Stimulated activated CD4-positive, alpha-beta T cell treated with anti-CD3 and anti-CD28 coated beads, Interleukin-4, amount 100 ng/mL, for 1 hour (primary cell): ENCODE data around the gene PRR29.

Experiments used
- DNase-seq: peaks from one replicate; pipeline ENCODE4 v3.0.0-alpha.2; 2020

Gene PRR29

DNA sequence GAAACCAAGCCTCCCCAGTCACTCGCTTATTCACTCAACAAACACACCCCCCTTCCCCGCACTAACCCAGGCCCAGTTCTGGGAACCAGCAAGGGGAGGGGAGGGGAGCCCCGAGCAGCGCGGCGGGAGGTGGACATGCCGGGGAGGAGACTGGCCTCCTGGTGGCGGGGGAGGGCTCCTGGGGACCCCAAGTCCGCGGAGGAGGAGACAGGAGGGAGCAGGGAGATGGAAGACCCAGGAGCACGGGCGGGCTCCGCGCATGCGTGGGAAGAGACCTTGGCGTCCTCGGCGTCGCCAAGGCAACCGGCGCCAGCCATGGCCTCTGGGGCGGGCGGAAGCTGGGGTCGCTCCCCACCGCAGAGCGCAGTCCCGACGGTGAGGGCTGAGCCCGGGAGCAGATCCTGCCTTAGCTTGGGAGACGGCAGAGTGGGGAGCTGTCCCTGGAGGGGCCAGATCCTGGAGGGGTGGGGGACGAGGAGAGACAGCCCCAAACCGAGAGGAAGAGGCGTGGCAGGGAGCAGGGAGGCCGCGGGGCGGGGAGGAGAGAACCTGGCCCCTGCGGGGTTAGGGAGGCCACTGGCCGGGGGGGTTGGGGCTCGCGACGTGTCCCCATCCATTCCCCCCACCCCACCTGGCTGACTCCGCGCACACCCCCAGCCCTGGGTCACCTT is at the start of gene PRR29:
PRR29 (plus strand) TSS at position 302 of the 671 bp plus-strand sequence; CDS start at position 316, 14 bp downstream.
- DNase-seq = peak; percentile 73

DNA sequence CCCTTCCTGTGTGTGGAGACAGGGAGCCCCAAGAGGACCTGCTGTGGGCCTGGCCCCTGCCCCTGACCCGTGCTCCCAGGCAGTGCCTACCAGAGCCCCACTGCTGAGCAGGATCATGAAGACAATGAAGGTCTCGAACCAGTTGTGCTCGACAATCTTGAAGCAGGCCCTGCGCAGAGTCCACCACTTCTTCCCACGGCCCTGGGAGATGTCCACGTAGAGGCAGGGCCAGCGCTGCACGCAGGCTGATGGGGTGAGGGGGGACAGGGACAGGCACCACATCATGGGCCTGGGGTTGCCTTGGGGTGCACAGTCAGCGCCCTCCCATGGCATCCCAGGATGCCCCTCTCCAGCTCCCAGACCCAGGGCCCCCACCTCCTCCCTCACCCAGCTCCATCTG is 49.6 kb upstream of the PRR29 start:
- no peak for DNase-seq

DNA sequence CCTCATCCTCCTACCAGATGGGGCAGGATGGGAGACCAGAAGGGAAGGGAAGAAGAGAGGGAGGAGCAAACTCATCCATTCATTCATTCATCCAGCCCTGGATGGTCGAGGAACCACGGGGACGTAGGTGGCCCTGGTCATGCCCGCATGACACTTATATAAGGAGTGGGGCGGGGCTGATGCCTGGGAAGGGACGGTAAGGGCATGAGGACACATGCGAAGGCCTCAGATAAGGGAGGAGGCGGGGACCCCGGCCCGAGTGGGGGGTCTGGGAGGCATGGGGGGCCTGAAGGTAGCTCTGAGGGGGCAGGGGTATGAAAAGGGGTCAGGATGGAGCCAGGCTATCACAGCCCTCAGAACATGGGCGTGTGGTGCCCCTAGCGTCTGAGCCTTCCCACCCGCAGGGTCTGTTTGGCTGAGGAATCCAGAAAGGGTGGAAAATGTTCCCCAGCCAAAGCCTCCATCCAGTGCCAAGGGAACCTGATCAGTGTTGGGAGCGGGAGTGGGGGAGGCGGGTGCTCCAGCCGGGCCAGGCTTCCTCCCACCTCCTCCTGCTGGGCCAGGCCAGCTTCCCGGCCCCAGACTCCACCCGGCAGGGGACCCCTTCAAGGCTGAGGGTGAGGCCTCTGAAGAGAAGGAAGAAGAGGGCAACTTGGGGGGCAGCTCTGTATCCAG is 48.4 kb upstream of the PRR29 start:
- DNase-seq = no peak

DNA sequence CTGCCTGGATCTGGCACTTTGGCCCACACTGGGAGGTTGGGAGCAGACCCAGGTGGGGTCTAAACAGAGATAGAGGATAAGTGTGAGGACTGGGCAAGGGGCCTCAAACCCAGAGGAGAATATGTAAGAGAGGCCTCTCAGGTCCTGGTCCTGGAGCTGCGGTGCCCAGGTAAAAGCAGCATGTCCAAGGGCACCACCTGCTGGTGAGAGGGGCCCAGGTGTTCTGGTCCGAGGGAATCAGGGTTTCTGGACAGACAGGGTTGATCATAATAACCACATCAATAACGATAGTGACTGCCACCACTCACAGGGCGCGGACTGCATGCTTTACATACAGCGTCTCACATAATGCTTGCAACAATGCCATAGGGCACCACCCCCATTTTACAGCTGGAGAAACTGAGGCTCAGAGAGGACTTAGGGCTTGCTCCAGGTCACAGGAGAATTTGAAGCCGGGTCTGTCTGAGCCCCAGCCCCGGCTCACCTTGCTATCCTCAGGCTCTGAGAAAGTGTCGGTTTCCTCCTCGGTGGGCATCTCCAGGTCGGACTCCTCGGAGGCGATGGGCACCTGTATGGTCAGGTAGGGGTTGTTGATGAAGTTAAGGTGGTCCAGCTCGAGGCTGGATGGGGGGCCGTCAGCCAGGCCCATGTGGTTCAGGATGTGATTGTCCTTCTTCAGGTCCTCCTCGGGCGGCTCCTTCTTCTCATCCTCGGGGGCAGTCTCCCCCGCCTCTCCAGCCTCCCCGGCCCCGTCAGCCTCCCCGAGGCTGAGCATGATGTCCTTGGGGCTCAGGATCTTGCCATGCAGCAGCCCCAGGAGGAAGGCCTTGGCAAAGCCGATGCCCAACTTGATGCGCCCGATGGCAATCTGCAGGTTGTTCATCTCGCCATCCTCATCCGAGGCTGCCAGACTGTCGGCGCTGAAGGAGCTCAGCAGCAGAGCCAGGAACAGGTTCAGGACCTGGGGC is 46.9 kb upstream of the PRR29 start:
- peak; percentile 18 for DNase-seq

DNA sequence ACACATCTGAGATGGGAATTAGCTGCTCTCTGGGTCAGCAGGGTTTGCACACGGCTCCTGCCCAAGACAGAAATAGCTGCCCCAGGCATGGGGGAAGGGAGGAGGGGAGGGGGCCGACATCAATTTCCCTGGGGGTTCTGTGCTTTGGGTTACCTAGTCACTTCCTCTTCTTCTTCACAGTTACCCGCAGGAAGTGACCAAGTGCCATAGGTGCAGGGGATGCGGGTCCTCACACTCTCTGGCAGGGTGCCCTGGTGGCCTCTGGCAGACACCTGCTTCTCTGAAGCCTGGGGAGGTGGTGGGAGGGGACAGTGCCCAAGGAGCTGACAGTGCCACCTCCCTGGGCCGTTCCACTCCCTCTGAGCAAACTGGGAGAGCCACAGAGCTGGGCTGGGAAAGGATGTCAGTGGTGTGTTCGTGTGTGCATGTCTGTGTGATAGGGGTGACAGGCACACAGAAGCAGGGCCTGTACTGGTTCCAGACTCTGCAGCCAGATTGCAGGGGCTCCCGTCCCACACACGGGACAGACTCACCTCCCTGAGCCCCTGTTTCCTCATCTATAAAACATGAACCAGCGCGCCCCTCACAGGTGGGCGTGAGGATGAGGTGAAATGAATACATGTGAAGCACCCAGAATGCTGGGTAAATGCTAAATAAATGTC is 43.6 kb upstream of the PRR29 start:
- no peak for DNase-seq

DNA sequence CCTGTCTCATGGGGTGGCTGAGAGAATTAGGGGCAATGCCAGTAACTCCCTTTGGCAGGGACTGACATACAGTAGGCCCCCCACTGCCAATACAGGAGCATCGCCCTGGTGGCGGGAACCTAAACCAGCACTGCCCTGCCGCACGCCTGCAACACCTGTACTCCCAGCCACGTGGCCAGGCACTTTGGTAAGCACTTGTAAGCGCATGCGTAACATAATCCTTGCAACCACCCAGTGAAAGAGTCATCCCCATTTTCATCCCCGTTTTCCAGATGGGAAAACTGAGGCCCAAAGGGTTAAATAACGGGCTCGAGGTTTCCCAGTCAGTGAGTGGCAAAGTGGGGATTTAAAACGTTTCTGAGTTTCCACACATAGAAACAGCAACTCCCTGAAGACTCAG is 42.9 kb upstream of the PRR29 start:
- DNase-seq = no peak

DNA sequence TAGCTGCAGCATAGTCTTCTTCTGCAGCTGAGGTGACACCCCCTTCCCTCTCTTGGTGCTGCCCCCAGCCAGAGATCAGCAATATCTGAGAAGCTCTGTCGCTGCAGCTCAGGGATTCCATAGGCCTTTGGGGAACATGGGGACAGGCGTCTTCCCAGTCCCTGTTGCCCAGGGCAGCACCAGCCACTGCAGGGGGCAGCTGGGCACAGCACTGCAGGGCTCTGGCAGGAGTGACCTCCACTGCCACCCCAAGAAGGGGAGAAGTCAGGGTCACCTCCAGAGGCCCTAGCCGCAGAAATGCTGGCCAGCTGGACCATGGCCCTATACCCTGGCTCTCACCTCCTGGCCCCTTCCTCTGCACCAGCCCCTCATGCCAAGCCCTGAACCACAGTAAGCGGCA is 42.4 kb upstream of the PRR29 start:
- DNase-seq = no peak

DNA sequence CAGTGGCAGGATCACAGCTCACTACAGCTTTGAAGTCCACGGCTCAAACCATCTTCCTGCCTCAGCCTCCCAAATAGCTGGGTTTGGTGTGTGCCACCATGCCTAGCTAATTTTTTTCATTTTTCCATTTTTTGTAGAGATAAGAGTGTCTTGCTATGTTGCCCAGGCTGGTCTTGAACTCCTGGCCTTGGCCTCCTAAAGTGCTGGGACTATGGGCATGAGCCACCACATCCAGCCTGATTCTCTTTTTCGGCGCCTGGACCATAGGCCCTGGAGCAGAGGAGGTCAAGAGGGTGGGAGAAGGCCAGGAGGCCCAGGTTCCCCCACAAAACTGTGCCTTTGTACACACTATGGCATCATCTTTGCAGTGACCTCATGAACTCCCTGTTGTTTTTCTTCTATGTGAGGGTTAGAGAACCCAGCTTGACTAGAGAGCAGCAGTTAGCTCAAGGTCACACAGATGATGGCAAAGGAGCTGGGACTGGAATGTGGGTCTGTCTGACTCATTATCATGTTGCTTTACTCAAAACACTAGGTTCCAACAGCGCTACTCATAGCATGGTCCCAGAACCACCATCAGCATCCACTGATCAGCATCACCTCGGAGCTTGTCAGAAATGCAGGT is 41.7 kb upstream of the PRR29 start:
- DNase-seq = no peak

DNA sequence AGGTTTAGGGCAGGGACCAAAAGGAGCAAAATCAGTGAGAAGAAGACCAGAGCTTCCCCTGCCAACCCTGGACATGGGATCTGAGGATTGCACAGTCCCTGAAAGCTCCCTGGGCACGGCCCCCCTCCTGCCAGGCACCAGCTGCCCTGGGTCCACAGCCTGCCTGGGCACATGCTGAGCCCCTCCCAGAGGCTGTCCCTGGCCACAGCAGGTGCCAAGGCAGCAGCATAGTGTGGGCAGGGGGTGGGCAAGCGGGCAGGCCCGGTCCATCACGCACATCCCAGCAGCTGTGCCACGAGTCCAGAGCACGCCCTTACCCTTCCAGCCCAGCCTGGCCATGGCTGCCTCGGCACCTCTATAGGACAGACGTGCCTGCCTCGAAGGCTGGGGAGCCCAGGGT is 38.1 kb upstream of the PRR29 start:
- DNase-seq = no peak

DNA sequence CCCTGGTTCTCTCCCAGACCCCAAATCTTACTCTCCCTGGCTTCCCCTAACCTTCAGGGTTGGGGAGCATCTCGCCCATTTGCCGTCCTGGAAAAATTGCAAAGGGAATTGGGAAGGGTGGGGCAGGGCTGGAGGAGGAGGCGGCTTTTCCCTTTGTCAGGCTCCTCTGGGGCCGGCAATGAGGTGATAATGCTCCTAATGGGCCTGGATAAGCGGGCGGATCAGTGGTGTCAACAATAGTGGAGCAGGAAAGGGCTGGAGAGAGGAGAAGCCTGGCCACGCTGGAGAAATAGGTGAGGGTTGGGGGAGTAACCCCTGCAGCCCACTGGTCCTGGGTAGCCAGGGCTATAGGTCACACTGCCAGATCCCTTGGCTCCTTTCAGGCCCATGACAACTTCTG is 37.7 kb upstream of the PRR29 start:
- DNase-seq = no peak

DNA sequence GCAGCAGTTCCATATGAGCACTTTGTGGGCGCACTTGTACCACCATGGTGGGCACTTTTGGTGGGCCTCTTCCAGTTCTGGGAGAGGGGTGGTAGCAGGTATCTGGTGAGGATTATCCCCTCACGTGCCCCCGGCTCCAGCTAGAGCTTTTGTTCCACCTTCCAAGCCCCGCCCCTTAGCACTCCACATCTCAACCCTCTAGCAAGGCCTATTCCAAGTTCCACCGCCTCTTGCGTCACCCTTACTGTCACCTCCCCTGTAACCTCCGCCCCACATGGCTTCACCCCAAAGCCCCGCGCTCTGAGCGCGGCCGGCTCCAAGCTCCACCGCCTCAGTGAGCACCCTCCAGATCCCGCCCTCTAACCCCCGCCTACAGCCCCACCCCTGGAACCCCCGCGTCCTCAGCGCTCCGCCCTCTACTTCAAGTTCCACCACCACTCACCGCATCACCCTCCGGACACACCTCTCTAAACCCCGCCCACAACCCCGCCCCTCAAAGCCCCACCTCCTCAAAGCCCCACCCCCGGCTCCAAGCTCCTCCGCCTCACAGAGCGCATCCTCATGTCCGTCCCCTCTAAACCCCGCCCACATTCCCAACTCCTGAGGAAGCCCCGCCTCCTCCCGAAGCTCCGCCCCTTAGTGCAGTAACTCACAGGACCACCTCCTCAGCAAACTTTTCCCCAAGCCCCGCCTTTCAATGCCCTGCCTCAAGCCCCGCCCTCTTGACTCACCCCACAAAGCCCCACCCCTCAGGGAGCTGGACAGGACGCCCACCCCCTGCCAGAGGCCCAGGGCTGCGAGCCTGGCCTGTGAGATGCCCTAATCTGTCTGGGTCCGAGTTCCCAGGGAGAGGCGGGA is 36.6 kb upstream of the PRR29 start:
- DNase-seq = peak; percentile 38

DNA sequence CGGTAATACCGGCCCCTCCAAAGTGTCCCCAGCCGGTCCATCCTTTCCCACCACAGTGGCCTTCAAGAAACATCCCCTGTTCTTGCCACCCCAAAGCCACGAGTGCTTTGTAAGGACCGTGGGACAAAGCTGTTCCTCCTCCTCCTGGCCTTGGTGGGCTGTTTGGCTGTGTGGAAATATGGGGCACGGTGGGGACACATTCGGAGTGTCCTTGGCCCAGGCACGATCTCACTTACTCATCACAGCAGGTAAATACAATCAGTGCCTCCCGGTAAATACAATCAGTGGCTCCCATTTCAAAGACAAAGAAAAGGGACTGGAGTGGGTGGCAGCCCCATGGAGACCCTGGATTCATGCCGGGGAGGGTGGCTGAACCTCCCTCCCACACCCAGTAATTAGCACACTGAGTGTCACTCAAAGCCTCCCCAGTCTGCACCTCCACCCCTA is 35.8 kb upstream of the PRR29 start:
- no peak for DNase-seq

DNA sequence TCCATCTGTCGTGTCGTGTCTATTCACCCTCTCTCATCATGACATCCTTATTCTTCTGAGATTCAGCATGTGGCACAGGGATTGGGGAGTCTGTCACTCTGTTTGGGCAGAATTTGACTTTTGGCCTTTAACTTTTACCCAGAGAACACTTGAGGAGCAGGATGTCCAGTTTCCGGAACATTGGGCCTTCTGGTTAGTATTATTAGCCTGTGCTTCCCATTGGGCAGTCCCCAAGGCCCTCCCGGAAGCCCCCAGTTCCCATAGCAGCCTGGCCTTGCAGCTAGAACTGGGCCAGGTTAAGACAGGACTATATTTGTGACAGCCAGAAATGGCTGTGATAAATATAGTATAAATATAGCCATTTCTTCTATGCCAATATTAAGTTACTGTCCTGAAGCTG is 35.0 kb upstream of the PRR29 start:
- DNase-seq = no peak

DNA sequence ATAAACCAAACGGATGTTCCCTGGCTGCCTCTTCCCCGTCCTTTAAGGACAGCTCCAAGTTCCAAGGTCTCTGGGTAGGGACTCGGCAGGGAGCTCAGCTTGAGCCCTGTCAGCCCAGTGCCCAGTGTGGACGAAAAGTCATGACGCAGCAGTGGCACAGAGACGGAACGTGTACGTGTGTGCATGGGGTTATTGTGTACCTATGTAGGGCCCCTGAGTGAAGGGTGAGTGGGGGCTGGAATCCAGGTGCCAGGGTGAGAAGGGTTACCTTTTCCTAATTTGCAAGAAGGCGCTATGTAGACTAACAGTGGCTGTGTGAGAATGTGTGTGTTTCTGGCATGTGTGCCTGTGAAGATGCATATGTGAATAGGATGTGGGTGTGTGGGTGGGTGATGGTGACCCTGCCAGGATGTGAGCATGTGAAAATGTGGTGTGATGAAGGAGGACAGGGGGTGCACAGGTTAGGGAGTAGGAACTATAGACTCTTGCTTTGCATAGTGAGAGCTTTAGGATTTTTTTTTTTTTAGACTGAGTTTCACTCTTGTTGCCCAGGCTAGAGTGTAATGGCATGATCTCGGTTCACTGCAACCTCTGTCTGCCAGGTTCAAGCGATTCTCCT is 31.4 kb upstream of the PRR29 start:
- DNase-seq = no peak

DNA sequence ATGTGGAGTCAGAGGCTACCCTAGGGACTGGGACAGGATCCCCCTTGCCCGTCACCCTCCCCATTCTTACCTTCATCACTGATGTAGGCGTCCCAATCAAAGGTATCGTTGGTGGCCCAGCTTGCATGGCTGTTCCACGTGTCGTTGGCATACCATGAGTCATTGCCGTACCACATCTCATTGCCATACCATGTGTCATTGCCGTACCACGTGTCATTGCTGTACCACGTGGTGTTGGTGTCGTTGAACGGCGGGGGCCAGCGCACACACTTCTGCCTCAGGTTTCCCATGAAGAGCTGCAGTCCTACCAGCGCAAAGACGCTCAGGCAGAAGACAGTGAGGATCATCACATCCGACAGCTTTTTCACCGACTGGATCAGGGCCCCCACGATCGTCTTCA is 30.2 kb upstream of the PRR29 start:
- DNase-seq = no peak

DNA sequence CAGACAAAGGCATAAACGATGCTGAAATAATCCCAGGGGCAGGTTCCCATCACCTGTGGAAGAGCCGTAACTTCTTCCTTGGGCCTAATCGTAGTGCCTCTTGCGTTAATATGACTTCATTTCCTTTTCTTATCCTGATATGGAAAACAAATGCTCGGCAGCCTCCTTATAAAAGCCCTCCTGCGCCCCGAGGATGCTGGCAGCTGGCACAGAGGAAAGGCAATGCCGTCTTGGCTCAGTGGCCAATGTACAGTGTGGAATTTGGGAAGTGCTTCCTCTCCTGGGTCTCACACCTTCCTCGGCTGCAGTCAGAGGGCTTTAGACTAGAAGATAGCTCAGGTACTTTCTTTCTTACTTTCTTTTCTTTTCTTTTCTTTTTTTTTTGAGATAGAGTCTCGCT is 28.9 kb upstream of the PRR29 start:
- no peak for DNase-seq

DNA sequence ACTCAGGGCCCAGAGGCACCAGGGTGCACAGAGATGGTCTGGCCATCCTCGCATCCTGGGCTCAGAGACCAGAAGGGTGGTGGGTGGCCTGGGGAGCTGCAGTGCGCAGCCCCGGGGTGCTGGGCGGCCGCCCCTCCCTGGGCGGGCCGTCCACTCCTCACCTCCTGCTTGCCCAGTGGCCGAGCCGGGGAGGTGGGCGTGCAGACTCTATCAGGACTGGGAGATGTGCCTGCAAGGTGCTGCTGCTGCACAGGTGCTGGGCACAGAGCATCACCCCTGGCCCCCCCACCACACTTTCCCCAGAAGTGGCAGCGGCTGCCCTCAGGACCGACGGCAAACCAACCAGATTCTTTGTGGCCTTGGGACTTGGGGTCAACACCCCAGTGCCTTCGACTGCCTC is 25.4 kb upstream of the PRR29 start, which contains the start of gene SCN4A:
SCN4A (minus strand) TSS at position 123 of the 400 bp plus-strand sequence; CDS start at position 46, 77 bp downstream.
- no peak for DNase-seq

DNA sequence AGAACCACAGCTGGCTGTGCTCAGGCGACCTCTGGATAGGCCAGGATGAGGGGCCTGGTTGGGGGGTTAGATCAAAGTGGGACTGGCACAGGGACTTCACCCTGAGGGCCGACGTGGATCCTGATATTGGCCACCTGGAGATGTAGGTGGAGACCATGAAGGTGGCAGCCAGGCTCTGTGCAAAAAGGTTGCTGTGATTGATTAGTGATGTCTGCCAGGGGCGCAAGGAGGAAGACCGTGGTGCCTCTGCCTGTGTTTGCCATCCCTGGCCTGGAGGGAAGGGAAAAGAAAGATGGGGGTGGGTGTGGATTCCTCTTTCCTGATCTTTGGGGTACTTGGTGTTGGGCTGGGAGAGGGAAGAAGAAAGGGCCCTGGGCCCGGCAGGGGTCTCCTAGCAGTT is 24.9 kb upstream of the PRR29 start:
- DNase-seq = no peak

DNA sequence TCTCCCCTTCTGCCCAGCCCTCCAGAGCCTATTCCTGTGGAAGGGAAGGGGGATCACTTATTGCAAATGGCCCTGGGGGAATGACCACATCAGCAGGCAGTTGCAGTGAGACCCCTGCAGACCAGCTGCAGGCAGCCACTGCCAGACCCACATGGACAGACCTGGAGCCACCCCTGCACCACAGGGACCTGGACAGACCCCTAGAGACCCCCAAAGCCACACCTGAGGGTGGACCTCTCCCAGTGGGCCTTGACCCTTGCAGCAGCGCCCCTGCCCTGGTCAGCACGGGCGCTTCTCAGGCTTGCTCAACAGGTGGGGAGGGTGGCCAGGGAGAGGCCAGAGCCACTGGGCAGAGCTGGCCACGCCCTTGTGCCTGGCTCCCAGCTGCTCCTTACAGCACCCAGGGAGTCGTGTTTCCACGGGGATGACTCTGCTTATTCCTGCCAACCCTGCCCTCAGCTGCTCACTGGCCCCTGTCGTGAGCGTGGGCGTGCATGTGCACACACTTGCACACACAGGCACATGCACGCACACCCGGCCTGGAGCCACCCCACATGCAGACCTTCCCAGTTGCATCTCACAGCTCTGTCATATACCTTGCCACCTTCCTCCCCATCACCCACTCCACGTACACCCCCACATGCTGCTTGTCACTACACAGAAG is 24.1 kb upstream of the PRR29 start:
- DNase-seq = no peak

DNA sequence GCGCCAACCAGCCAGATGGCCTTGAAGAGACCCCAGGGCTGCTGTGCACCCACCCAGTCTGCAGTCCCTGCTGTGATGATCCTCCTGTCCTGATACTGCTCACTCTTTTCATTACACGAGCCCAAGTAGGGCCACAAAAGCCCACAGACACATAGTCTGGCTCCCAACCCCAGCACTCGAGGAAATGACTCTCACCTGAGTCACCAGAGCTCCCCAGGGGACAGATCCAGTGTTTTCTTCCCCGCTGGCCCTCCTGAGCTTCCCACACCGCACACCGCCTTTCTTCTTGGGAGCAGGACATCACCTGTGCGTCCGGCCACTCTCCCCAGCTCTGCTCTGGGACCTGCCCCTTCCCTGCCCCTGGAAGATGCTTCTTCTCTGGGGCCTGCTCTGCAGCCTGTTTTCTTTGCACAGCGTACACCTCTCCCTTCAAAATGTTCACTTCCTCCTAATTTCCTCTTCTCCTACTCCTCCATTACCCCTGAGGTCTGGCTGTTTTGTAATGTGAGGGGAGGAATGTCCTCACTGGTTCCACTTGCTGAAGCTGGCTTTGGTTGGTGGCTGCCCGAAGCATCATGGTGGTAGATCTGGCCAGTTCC is 23.5 kb upstream of the PRR29 start:
- no peak for DNase-seq
